Body of pancreas (tissue), 4 donors: ENCODE measurements around the gene UBAP2L.
A peak's percentile ranks its signal among the peaks of the same experiment; 100 is the strongest.

Source experiments
- CTCF ChIP-seq, 7 experiments: fragments of 450-650 bp in 4 of 7; fragments of 200-600 bp in 3 of 7; sonication (generic) in 3 of 7; IDR thresholded peaks; one replicate each; pipeline ENCODE4 v1.5.1; 2016 to 2019; ENCODE audit warnings: antibody characterized with exemption in 7 of 7
- POLR2A ChIP-seq, 3 donors: fragments of 450-650 bp; IDR thresholded peaks; one replicate each; pipeline ENCODE4 v1.6.1; 2016; ENCODE audit warnings: antibody characterized with exemption in 3 of 3, mild to moderate bottlenecking in 2 of 3

GRCh38 chr1:154186177-154186576, 34.6 kb upstream of the UBAP2L start:
- TF ChIP-seq POLR2A (IDR thresholded peaks at IDR 0.05), result no peak
- peak; percentile 40 to 74 (median 67) for TF ChIP-seq CTCF (IDR thresholded peaks at IDR 0.05)
